ENCODE measurements around the gene BCAS3. TPM values are rescaled to one million over a fixed set of nuclear protein-coding genes. Genes with fewer than 3 reads are reported as not detected.

Gene BCAS3
- total RNA-seq, 1 experiment from 2014 or later, result 26.3 TPM

DNA sequence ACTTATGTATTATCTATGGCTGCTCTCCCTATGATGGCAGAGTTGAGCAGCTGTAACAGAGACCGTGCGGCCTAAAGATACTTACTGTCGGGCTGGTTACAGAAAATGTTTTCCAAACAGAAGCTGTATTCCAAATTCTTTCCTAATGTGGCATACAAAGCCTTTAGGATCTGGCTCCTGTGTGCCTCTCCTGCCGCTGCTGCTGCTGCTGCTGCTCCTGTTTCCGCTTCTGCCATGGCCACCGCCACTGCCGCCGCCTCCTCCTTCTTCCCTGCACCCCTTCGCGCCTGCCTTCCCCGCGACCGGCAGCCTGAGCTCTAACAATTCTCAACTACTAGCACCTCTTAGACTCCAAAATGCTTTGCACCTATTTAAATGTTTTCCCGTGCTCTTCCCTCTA lies 458.1 kb downstream of the BCAS3 start:
- no TSS peak for BruUV-seq (replicated peaks)

GRCh38 chr17:61136296-61136695 lies 458.6 kb downstream of the BCAS3 start:
- intact Hi-C loops (cut with micrococcal nuclease), result no loop called here
- Histone ChIP-seq H2AFZ (ENCODE audit: low read depth, low read length, poor library complexity, severe bottlenecking) (no peak overlapping the region), H3K4me1 (ENCODE audit: control insufficient read depth in 1 of 2, insufficient read depth in 2 of 2, low read length in 2 of 2) (peaks cover 7 to 8% of the 10 kb centered on the region in 2 experiments; a peak in 3 of 4 replicates), H3K36me3 (ENCODE audit: control insufficient read depth in 1 of 2, insufficient read depth in 2 of 2, low read length in 2 of 2) (no peaks in the 10 kb centered on the region), H3K27me3 (ENCODE audit: insufficient read depth, low read length) (no peaks in the 10 kb centered on the region), H4K20me1 (ENCODE audit: insufficient read depth) (no peaks in the 10 kb centered on the region), H3K9me3 (ENCODE audit: control insufficient read depth in 1 of 2, insufficient read depth in 1 of 2, low read depth in 1 of 2, low read length in 2 of 2) (no peaks in the 10 kb centered on the region), H3K79me2 (ENCODE audit: insufficient read depth, low read length) (no peaks in the 10 kb centered on the region), H3K4me2 (ENCODE audit: low read length) (no peak overlapping the region), H3K27ac (ENCODE audit: low read depth, low read length) (no peak overlapping the region), H3K4me3 (replicated peaks in 1 of 2; ENCODE audit: low read depth in 1 of 2, low read length in 2 of 2) (no peak overlapping the region), H3K9me2 (ENCODE audit: insufficient read depth) (no peaks in the 10 kb centered on the region), H3K9ac (ENCODE audit: low read length) (no peak overlapping the region)
- DNase-seq (ENCODE audit: low read depth, low spot score) (no peak), ATAC-seq (no peak)
- POLR2A ChIA-PET, result no interaction called here
- TF ChIP-seq YY1 (IDR thresholded peaks at IDR 0.05; ENCODE audit: extremely low read depth, insufficient replicate concordance, low read depth, low read length) (no peak), MAX (IDR thresholded peaks at IDR 0.05) (no peak)
- CTCF ChIA-PET, result no interaction called here
- BruUV-seq (replicated peaks), result no TSS peak
- RAD21 ChIA-PET (ENCODE audit: low non-redundant PET in 1 of 2, low total read pairs in 2 of 2, uncharacterized antibody in 2 of 2, unreplicated experiment in 2 of 2), result no interaction called here

More for the DNA sequence above, 458.1 kb downstream of the BCAS3 start:
- Histone ChIP-seq H4K20me1 (ENCODE audit: insufficient read depth) (no peaks in the 10 kb centered on the region), H3K4me2 (ENCODE audit: low read length) (no peak overlapping the region), H3K4me1 (ENCODE audit: control insufficient read depth in 1 of 2, insufficient read depth in 2 of 2, low read length in 2 of 2) (peaks cover 7 to 8% of the 10 kb centered on the region in 2 experiments; a peak in 3 of 4 replicates), H3K9me2 (ENCODE audit: insufficient read depth) (no peaks in the 10 kb centered on the region), H3K9ac (ENCODE audit: low read length) (no peak overlapping the region), H3K79me2 (ENCODE audit: insufficient read depth, low read length) (no peaks in the 10 kb centered on the region), H2AFZ (ENCODE audit: low read depth, low read length, poor library complexity, severe bottlenecking) (no peak overlapping the region), H3K27ac (ENCODE audit: low read depth, low read length) (no peak overlapping the region), H3K27me3 (ENCODE audit: insufficient read depth, low read length) (no peaks in the 10 kb centered on the region), H3K9me3 (ENCODE audit: control insufficient read depth in 1 of 2, insufficient read depth in 1 of 2, low read depth in 1 of 2, low read length in 2 of 2) (no peaks in the 10 kb centered on the region), H3K4me3 (replicated peaks in 1 of 2; ENCODE audit: low read depth in 1 of 2, low read length in 2 of 2) (no peak overlapping the region), H3K36me3 (ENCODE audit: control insufficient read depth in 1 of 2, insufficient read depth in 2 of 2, low read length in 2 of 2) (no peaks in the 10 kb centered on the region)
- CTCF ChIA-PET, result no interaction called here
- TF ChIP-seq POLR2A (IDR thresholded peaks at IDR 0.05; ENCODE audit: borderline replicate concordance, extremely low read depth, insufficient read depth, insufficient read length) (no peak), EZH2 (IDR thresholded peaks at IDR 0.05) (no peak), ELF1 (IDR thresholded peaks at IDR 0.05; ENCODE audit: borderline replicate concordance, low read depth) (no peak), SIN3A (IDR thresholded peaks at IDR 0.05; ENCODE audit: low read depth) (no peak)
- TF ChIP-seq, protein P1, sequence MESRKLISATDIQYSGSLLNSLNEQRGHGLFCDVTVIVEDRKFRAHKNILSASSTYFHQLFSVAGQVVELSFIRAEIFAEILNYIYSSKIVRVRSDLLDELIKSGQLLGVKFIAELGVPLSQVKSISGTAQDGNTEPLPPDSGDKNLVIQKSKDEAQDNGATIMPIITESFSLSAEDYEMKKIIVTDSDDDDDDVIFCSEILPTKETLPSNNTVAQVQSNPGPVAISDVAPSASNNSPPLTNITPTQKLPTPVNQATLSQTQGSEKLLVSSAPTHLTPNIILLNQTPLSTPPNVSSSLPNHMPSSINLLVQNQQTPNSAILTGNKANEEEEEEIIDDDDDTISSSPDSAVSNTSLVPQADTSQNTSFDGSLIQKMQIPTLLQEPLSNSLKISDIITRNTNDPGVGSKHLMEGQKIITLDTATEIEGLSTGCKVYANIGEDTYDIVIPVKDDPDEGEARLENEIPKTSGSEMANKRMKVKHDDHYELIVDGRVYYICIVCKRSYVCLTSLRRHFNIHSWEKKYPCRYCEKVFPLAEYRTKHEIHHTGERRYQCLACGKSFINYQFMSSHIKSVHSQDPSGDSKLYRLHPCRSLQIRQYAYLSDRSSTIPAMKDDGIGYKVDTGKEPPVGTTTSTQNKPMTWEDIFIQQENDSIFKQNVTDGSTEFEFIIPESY (IDR thresholded peaks at IDR 0.05; ENCODE audit: extremely low read depth, insufficient replicate concordance, low read length), result no peak
- RAD21 ChIA-PET (ENCODE audit: low non-redundant PET in 1 of 2, low total read pairs in 2 of 2, uncharacterized antibody in 2 of 2, unreplicated experiment in 2 of 2), result no interaction called here
- intact Hi-C loops (cut with micrococcal nuclease), result no loop called here
- no peak for ATAC-seq
- no peak for DNase-seq (ENCODE audit: low read depth, low spot score)
- POLR2A ChIA-PET, result no interaction called here

Data from HCT116 (cell line).